GM12874 (cell line): ENCODE data around the gene CTCF.

ENCODE experiments used
- TF ChIP-seq, protein P1 (sequence below): IDR thresholded peaks from 2 replicates; pipeline ENCODE4 v1.5.1; 2011; ENCODE audit warnings: low read depth, mild to moderate bottlenecking, control low read depth, low read length, moderate library complexity; ENCODE audit not compliant: insufficient read depth

CTCF gene

DNA sequence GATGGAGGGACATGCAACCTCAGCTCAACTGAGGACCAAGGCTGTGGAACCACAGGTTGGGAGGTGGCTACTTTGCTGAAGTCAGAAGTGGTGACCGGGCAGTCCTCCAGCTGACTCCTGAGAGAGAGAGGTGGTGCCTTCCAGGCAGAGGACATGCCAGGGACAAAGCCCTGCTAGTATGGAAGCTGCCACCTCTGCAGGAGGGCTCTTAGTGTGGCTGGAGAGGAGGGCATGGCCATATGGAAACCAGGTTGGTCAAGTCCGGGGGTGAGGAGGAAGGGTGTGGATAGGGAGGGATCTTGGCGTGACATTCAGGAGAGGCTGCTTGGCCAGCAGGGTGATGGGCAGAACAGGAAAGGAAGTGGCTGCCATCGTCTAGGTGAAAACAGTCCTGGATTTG lies 110.0 kb downstream of the CTCF start:
- TF ChIP-seq, protein P1, sequence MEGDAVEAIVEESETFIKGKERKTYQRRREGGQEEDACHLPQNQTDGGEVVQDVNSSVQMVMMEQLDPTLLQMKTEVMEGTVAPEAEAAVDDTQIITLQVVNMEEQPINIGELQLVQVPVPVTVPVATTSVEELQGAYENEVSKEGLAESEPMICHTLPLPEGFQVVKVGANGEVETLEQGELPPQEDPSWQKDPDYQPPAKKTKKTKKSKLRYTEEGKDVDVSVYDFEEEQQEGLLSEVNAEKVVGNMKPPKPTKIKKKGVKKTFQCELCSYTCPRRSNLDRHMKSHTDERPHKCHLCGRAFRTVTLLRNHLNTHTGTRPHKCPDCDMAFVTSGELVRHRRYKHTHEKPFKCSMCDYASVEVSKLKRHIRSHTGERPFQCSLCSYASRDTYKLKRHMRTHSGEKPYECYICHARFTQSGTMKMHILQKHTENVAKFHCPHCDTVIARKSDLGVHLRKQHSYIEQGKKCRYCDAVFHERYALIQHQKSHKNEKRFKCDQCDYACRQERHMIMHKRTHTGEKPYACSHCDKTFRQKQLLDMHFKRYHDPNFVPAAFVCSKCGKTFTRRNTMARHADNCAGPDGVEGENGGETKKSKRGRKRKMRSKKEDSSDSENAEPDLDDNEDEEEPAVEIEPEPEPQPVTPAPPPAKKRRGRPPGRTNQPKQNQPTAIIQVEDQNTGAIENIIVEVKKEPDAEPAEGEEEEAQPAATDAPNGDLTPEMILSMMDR = no peak

DNA sequence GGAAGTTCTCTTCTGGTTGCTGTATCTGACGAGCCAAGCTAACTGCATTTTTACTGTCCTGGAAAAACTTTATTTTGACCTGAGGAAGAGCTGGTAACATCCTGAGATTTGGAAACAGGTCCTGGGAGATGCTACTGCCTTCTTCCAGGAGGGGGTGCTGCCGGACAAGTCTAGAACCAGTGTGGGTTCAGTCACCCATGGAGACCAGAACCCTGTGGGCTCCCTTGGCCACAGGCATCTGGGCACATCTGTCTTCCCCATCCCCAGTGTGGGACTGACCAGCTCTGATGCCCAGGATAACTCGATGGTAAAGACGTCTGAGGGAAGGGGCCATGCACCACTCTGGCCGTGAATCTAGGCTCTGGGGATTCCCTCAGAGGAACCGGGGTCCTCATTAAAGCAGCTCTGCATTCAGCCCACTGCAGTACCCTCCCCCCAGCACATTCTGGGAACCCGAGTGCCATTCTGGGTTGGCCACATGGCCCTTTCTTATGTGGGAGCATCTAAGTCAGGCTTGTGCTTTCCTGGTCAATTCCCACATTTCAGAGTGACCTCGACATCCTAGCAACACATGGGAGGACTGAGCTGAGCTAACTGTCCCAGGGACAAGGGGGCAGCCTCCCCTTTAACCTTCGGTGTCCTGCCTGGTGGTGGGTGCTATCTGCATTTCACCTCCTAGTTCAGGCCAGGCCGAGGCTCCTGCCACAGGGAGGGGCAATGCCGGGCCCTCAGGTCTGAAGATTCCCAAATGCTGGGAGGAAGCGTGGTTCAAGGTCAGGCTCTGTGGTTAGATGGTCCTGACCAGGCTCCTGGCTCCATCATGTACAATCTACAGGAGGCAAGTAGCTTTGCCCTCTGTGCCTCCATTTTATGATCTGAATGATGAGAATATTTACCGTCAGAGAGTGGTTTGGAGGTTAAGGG lies 110.7 kb downstream of the CTCF start:
- TF ChIP-seq, protein P1 = peak; percentile 85

DNA sequence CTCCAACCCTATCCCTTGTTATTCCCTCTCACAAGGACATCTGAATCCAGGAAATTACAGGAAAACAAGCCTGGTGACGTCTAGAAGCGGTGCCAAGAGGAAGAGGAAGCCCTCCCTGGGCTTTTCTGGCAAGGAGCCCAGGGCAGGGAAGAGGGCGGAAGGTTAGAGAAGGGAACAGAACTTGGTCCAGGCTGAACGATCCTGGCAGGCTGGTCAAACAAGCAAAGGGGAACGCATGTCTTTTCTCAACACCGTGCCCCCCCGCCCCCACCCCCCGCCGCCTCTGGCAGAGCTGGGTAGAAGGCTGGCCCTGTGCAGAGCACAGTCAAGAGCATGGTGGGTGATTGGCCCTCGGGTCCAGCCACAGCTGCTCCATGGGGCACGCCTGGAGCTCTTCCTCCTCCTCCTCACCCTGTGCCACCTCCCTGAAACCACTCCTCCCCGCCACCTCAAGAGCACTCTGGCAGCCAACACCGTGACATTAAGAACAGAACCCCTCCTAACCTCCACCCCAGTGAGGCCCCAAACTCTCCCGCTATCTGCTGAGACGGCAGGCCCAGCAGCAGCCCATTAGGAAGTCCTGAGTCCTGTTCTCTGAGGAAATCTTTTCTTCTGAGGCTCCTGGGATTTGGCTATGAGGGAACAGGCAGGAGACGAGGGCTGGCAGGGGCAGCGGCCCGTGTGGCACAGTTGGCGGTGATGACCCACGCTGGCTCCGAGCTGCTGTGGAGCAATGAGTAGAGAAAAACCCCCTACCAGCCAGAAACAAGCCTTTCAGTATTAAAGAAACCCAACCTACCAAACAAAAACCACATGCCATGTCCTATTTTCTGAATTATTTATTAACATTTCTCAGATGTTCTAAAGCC lies 111.6 kb downstream of the CTCF start:
- TF ChIP-seq, protein P1 = no peak

DNA sequence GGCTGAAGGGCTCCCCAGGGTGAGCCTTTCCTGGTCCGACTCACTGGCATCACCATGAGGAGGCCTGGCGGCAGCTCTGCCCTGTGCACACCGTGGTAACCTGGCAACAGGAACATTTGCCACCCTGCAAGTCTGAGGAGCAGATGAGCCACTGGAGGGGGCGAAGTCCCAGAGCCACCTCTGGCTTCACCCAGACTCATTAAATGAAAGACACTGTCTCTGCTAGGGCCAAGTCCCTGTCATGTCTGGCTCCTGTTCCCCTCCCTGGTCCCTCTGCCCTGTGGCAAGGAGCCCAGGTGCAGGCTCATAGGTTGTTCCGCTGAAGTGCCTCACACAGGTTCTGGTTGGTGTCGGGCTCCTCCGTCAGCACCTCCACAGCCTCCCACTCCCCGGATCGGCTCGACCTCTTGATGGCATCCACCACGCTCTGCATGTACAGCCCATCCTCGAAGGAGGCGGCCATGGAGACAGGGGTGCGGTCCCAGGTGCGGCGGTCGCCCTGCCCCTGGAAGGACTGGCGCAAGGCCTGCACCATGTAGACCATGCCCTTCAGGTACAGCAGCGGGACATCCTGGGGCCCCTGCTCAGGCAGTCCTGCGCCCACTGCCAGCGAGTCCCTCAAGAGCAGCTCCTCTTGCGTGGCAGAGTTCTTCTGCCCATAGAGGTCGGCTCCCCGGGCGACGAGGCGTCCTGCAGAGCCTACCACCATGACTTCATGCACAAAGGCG lies 112.7 kb downstream of the CTCF start:
- TF ChIP-seq, protein P1 = no peak

DNA sequence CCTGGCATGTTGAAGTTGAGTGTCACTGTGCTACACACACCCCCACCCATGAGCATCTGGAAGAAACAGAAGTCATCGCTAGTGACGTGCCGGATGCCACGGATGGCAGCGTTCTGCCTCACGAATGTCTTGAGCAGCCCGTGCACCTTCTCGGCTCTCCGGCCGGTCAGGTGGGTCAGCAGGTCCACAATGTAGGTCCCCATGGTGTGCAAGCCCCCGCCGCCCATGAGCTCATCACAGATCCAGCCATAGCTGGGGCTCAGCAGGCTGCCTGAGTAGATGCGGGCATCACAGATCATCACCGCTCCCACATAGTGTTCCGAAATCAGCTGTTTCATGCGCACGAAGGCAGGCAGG lies 113.2 kb downstream of the CTCF start:
- TF ChIP-seq, protein P1 = no peak

DNA sequence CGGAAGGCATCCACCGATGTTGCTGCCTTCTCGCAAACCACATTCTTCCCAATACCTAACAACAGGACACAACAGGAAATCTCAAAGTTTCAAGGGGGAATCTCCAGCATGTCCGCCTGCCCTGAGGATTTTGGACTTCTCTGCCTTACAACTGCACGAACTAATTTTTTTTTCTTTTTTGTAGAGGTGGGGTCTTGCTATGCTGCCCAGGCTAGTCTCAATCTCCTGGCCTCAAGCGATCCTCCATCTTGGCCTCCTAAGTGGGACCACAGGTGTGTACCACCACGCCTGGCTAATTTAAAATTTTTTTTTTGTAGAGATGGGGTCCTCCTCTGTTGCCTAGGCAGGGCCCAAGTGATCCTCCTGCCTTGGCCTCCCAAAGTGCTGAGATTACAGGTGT lies 113.7 kb downstream of the CTCF start:
- TF ChIP-seq, protein P1 = no peak

DNA sequence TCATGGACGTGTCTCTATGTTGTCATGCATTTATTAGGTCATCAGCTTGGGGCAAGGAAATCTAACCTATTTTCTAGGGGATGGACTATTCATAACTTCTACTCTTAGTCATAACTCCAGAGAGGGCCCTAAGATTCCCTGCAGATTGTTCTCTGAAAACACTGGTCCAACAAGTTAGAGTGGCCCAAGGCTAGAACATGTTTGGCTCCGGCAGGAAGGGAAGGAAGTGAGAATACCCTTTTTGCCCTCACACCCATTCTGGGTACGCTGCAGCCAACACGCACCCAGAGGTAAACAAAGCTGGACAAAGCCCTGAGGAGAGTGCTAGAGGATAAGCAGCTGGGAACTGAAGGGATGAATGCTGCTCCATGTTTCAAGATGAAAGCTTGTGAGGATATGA lies 114.2 kb downstream of the CTCF start:
- TF ChIP-seq, protein P1 = no peak
